OCI-LY1 (cell line): ENCODE data around the gene KRT10.

Source experiments
- H2AFZ ChIP-seq: fragments of 200-600 bp; sonication (generic), shearing (Covaris generic); 2 replicates; pipeline ENCODE4 v1.6.0; 2014; ENCODE audit warnings: antibody characterized with exemption, mild to moderate bottlenecking, low read length
- H3F3A ChIP-seq: fragments of 200-600 bp; sonication (generic), shearing (Covaris generic); 2 replicates; pipeline ENCODE4 v1.6.0; 2014; ENCODE audit warnings: mild to moderate bottlenecking, antibody characterized with exemption, low read length, moderate library complexity; ENCODE audit not compliant: insufficient read depth
- H3K27ac ChIP-seq: fragments of 200-600 bp; sonication (generic); 2 replicates; pipeline ENCODE4 v1.5.1; 2014; ENCODE audit warnings: low read length, mixed run types, mild to moderate bottlenecking, low read depth; ENCODE audit not compliant: poor library complexity, severe bottlenecking
- H3K27me3 ChIP-seq: fragments of 200-600 bp; sonication (generic); 2 replicates; pipeline ENCODE4 v1.6.0; 2014; ENCODE audit warnings: antibody characterized with exemption, mild to moderate bottlenecking, low read length, moderate library complexity; ENCODE audit not compliant: insufficient read depth
- H3K36me3 ChIP-seq: fragments of 200-600 bp; sonication (generic); 2 replicates; pipeline ENCODE4 v1.6.1; 2014; ENCODE audit warnings: mild to moderate bottlenecking, antibody characterized with exemption, low read length, moderate library complexity, mixed read lengths; ENCODE audit not compliant: insufficient read depth
- H3K4me1 ChIP-seq: fragments of 200-600 bp; sonication (generic); 2 replicates; pipeline ENCODE4 v1.5.1; 2014; ENCODE audit warnings: mild to moderate bottlenecking, low read length, moderate library complexity; ENCODE audit not compliant: insufficient read depth, severe bottlenecking
- H3K4me2 ChIP-seq: fragments of 200-600 bp; sonication (generic), shearing (Covaris generic); 2 replicates; pipeline ENCODE4 v1.6.1; 2014; ENCODE audit warnings: low read length
- H3K4me3 ChIP-seq: fragments of 200-600 bp; sonication (generic); 2 replicates; pipeline ENCODE4 v1.5.1; 2014; ENCODE audit warnings: low read length, low read depth, mild to moderate bottlenecking, mixed read lengths; ENCODE audit not compliant: poor library complexity, severe bottlenecking
- H3K79me2 ChIP-seq: fragments of 200-600 bp; shearing (Covaris generic); 2 replicates; pipeline ENCODE4 v1.6.1; 2016; ENCODE audit warnings: mixed run types, low read length, mixed read lengths; ENCODE audit not compliant: insufficient read depth
- H3K9ac ChIP-seq: fragments of 200-600 bp; sonication (generic), shearing (Covaris generic); 2 replicates; pipeline ENCODE4 v1.6.1; 2014; ENCODE audit warnings: mild to moderate bottlenecking, low read length, mixed read lengths
- H3K9me2 ChIP-seq: fragments of 200-600 bp; sonication (generic), shearing (Covaris generic); 2 replicates; pipeline ENCODE4 v1.6.1; 2014; ENCODE audit warnings: low read depth, mild to moderate bottlenecking, low read length, mixed read lengths
- H3K9me3 ChIP-seq: fragments of 200-600 bp; shearing (Covaris generic); 2 replicates; pipeline ENCODE4 v1.6.1; 2014; ENCODE audit warnings: low read length, mixed read lengths
- H4K20me1 ChIP-seq: fragments of 200-600 bp; sonication (generic), shearing (Covaris generic); 2 replicates; pipeline ENCODE4 v1.6.0; 2016; ENCODE audit warnings: mild to moderate bottlenecking, low read length; ENCODE audit not compliant: insufficient read depth
- EZH2 ChIP-seq: fragments of 200-600 bp; sonication (generic), shearing (Covaris generic); IDR thresholded peaks from 2 replicates; pipeline ENCODE4 v1.8.0; 2017; ENCODE audit warnings: borderline replicate concordance, mixed run types, mild to moderate bottlenecking, antibody characterized with exemption, low read length, moderate library complexity, mixed read lengths
- TF ChIP-seq, protein P1 (sequence below): fragments of 200-600 bp; sonication (generic), shearing (Covaris generic); IDR thresholded peaks from 2 replicates; pipeline ENCODE4 v1.5.1; 2017; ENCODE audit warnings: mild to moderate bottlenecking, antibody characterized with exemption, low read length, moderate library complexity, mixed read lengths

The KRT10 gene

DNA sequence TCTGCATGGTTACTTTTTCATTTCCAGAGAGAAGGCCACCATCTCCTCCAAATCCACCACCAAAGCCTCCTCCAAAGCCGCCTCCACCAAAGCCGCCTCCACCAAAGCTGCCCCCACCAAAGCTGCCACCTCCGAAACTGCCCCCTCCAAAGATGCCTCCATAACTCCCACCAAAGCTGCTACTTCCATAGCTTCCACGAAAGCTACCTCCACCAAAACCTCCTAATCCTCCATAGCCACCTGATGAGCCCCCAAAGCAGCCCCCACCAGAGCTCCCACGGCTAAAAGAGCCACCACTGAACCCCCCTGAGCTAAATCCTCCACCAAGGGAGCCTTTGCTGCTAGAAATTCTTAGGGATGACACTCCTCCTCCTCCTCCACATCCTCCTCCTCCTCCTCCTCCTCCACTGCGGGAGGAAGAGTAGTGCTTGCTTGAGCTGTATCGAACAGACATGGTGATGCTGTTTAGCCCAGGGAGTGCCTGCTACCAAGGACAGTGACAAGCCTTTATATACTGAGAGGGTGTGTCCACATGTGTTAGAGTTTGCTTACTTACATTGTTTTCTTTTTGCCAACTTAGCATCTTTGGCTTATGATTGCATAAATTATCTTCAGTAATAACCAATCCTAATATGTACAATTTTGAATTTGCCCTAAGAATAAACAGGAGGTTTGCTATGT is at the start of gene KRT10:
TSS of gene KRT10 (minus strand) at position 483 of the 681 bp plus-strand sequence. CDS start at position 454, 29 bp downstream.
- Histone ChIP-seq H3K27ac (no peak within 1 kb of the TSS), H3K9me3 (peaks cover 3% of the 10 kb centered on the region; the same call in 1 of the 2 replicates), H3K27me3 (no peaks in the 10 kb centered on the region), H3K9me2 (no peaks in the 10 kb centered on the region), H2AFZ (no peak within 1 kb of the TSS), H3K79me2 (no peaks in the 10 kb centered on the region), H3F3A (no peaks in the 10 kb centered on the region; the same call in 1 of the 2 replicates), H3K4me2 (no peak within 1 kb of the TSS), H4K20me1 (no peaks in the 10 kb centered on the region), H3K4me3 (no peak within 1 kb of the TSS), H3K4me1 (peaks cover 15% of the 10 kb centered on the region), H3K9ac (no peak within 1 kb of the TSS), H3K36me3 (peaks cover 23% of the 10 kb centered on the region)
- TF ChIP-seq, protein P1, sequence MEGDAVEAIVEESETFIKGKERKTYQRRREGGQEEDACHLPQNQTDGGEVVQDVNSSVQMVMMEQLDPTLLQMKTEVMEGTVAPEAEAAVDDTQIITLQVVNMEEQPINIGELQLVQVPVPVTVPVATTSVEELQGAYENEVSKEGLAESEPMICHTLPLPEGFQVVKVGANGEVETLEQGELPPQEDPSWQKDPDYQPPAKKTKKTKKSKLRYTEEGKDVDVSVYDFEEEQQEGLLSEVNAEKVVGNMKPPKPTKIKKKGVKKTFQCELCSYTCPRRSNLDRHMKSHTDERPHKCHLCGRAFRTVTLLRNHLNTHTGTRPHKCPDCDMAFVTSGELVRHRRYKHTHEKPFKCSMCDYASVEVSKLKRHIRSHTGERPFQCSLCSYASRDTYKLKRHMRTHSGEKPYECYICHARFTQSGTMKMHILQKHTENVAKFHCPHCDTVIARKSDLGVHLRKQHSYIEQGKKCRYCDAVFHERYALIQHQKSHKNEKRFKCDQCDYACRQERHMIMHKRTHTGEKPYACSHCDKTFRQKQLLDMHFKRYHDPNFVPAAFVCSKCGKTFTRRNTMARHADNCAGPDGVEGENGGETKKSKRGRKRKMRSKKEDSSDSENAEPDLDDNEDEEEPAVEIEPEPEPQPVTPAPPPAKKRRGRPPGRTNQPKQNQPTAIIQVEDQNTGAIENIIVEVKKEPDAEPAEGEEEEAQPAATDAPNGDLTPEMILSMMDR: no peak
- no peak for TF ChIP-seq EZH2

DNA sequence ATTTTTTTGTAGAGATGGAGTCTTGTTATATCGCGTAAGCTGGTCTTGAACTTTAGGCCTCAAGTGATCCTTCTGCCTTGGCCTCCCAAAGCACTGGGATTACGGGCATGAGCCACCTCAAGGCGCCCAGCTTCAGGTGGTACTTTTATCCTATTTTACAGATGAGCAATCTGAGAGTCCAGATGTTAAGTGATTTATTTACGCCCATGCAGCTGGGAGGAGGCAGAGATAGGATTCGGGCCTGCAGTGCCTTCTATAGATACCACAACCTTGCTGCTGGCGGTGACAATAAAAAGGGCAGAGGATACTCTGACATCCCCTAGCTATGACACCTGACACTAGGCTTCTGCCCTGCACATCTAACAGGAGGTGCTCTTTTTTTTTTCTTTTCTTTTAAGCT is 48.9 kb upstream of the KRT10 start:
- Histone ChIP-seq H3K4me1 (no peaks in the 10 kb centered on the region), H3K4me2 (no peak overlapping the region), H3K79me2 (no peaks in the 10 kb centered on the region), H3F3A (no peaks in the 10 kb centered on the region), H2AFZ (no peak overlapping the region), H3K9me2 (no peaks in the 10 kb centered on the region), H4K20me1 (no peaks in the 10 kb centered on the region), H3K9ac (no peak overlapping the region), H3K27me3 (no peaks in the 10 kb centered on the region), H3K27ac (no peak overlapping the region), H3K9me3 (no peaks in the 10 kb centered on the region), H3K4me3 (no peak overlapping the region), H3K36me3 (no peaks in the 10 kb centered on the region)
- TF ChIP-seq, protein P1: no peak
- no peak for TF ChIP-seq EZH2

DNA sequence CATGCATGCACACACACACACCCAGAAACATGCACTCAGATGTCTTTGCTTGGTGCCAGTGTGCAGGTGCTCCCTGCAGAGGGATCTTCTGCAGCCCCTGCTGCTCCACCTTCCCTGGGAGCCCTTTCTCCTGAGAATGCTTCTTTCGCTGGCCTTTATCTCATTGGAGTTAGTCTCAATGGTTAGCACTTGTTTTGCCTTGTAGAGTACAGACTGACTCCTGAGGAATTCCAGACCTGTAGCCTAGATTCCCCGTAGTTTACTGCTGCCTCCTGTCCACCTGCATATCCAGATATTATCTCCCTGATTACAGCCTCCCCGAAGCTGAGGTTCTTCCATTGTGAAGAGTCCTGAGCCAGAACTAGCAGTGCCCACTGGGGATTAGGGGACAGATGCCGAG is 47.7 kb upstream of the KRT10 start:
- TF ChIP-seq, protein P1: no peak
- no peak for TF ChIP-seq EZH2
- Histone ChIP-seq H3K9ac (no peak overlapping the region), H2AFZ (no peak overlapping the region), H3K36me3 (no peaks in the 10 kb centered on the region), H3K79me2 (no peaks in the 10 kb centered on the region), H3F3A (no peaks in the 10 kb centered on the region), H3K4me2 (no peak overlapping the region), H4K20me1 (no peaks in the 10 kb centered on the region), H3K27me3 (no peaks in the 10 kb centered on the region), H3K9me3 (no peaks in the 10 kb centered on the region), H3K9me2 (no peaks in the 10 kb centered on the region), H3K27ac (no peak overlapping the region), H3K4me3 (no peak overlapping the region), H3K4me1 (no peaks in the 10 kb centered on the region)
